ENCODE results near the gene SCYGR4.
"Not testable (repeated sequence)": the region's sequence is repeated elsewhere in the genome, so short reads cannot be mapped to it uniquely, and the experiment has no call there.

SCYGR4 gene

DNA sequence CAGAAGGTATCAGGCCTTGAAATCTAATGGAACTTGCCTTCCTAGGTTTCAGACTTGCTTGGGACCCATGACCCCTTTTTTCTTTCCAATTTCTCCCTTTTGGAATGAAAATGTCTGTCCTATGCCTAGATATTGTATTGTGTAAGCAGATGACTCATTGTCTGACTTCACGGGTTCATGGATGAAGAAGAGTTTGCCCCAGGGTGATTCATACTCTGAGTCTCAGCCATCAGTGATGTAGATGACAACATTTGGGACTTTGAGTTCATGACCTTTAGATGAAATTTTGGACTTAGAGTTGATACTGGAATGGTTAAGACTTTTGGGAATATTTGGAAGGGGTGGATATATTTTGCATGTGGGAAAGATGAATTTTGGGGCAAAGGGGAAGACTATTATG is 38.2 kb downstream of the SCYGR4 start:
- DNase-seq (ENCODE audit: low spot score): no peak
- TF ChIP-seq CTCF (IDR thresholded peaks at IDR 0.05; ENCODE audit: borderline replicate concordance, control extremely low read depth, extremely low read depth, insufficient read depth, missing control alignments): no peak
- in situ Hi-C loops (cut with MboI; ENCODE audit: low sequenced_read_pairs, unreplicated experiment): no loop called here

DNA sequence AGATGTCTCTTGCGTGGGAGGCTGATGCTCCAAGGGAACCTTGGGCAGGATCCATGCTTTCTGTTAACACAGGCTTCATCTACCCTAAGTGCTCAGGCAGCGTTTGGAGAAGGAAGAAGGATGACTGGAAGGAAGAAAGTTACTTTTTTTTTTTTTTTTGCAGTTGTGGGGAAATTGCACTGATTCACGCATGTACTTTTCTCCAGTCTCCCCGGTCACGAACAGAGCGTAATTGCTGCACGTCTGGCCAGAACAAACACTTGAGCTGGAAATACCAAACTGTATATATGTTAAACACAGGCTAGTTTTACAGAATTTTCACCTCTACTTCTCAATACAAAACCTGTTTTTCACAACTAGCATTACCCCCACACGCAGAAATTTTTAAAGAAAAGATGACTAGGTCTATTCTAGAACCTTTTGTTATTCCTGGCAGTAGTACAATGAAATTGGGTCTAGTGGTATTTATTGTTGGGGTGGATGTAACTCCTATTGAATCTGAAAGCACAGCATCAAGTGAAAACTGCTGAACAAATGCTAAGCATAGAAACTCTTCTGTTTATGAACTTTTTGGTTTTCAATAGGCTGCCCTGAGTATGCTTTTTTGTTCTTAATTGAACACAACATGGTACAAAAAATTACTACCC is 40.0 kb downstream of the SCYGR4 start:
- TF ChIP-seq CTCF (IDR thresholded peaks at IDR 0.05; ENCODE audit: borderline replicate concordance, control extremely low read depth, extremely low read depth, insufficient read depth, missing control alignments): no peak
- no peak for DNase-seq (ENCODE audit: low spot score)
- in situ Hi-C loops (cut with MboI; ENCODE audit: low sequenced_read_pairs, unreplicated experiment): no loop called here

DNA sequence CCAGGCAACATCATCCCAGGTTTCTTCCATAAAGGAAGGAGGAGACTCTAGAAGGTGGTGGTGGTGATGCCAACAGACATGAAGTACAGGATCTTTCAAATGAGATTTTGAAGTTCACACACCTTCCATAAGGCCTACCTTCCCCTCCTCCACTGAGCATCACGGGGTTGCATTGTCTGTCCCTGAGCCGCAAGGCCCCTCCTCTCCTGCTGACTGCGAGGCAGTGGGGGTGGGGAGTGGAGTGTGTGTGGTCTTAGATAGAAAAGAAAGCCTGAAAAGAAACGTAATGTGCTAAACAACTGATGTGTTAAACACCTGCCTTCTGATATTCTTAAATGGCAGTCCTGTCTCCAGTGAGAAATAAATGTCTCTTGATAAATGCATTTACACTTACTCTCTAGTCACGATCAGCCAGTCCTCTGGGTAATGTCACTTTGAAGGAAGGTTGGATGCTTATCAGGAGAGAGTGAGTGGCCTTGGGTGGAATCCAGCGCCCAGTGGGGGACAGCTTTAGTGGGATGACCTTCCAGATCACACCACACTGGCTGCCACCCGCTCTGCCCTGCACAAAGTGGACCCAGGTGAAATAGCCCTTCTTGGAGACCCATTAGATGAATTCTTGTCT is 43.8 kb downstream of the SCYGR4 start:
- in situ Hi-C loops (cut with MboI; ENCODE audit: low sequenced_read_pairs, unreplicated experiment): loop anchor here (10.0 kb wide), 1 partner anchor 204 kb away; no protein-coding TSS in a partner anchor
- no peak for TF ChIP-seq CTCF (IDR thresholded peaks at IDR 0.05; ENCODE audit: borderline replicate concordance, control extremely low read depth, extremely low read depth, insufficient read depth, missing control alignments)
- no peak for DNase-seq (ENCODE audit: low spot score)

DNA sequence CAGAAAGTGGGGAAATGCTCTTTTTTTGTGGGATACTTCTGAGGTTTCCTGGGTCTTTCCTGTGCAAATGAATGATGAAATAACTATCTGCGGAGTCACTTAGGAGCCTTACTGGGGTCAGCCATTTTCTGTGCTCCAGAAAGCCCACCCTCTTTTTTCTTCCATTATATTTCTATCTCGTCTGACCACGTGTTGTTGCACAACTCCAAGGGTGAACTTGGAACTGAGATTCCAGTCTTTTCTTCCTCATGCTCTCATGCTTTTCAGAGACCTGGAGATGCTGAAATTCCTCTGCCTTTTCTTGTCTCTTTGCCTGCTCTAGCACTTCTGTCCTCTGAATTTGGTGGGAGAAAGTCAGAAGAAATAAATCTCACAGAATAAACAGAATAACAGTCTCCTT is 44.5 kb downstream of the SCYGR4 start:
- no peak for TF ChIP-seq CTCF (IDR thresholded peaks at IDR 0.05; ENCODE audit: borderline replicate concordance, control extremely low read depth, extremely low read depth, insufficient read depth, missing control alignments)
- in situ Hi-C loops (cut with MboI; ENCODE audit: low sequenced_read_pairs, unreplicated experiment): loop anchor here (10.0 kb wide), 1 partner anchor 203 kb away; no protein-coding TSS in a partner anchor
- DNase-seq (ENCODE audit: low spot score): no peak

DNA sequence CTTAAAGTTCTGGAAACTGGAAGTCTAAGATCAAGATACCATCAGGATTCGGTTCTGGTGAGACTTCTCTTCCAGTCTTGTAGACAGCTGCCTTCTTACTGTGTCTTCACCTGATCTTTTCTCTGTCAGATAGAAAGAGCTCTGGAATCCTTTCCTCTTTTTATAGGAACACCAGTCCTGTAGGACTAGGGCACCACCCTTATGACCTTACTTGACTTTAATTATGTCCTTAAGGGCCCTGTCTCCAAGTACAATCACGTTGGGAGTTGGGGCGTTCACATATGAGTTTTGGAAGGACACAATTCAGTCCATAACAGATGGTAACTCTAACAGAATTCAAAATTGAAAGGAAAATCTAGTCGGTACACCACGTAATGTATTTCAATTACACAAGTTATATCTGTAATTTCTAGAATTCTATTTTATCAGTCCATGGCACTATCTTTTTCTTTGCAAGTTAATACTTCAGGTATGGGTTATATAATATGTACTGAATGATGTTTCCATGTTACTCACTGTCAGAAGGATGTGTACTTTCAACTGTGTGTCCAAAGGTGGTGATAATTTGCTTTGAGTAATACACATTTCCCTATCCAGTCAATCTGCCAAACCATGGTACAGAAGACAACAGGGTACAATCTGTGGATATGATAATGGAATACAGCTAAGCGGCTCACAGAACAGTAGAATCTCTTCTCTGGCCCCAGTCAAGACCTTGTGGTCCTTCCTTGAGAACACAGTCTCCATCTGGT is 48.1 kb downstream of the SCYGR4 start:
- in situ Hi-C loops (cut with MboI; ENCODE audit: low sequenced_read_pairs, unreplicated experiment): loop anchor here (10.0 kb wide), 1 partner anchor 199 kb away; no protein-coding TSS in a partner anchor
- TF ChIP-seq CTCF (IDR thresholded peaks at IDR 0.05; ENCODE audit: borderline replicate concordance, control extremely low read depth, extremely low read depth, insufficient read depth, missing control alignments): no peak
- DNase-seq (ENCODE audit: low spot score): no peak

GRCh38 chr2:227666631-227667170 is 49.4 kb downstream of the SCYGR4 start, which contains the start of gene SCYGR5:
TSS of gene SCYGR5 (plus strand) at chr2:227666804. CDS start at chr2:227666804, 0 bp downstream.
- in situ Hi-C loops (cut with MboI; ENCODE audit: low sequenced_read_pairs, unreplicated experiment): loop anchor here (10.0 kb wide), 1 partner anchor 198 kb away; no protein-coding TSS in a partner anchor
- DNase-seq (ENCODE audit: low spot score): not testable (repeated sequence)
